Esophagus squamous epithelium (tissue), 5 donors: ENCODE data around the gene CNTD1. TPM values are rescaled to one million over a fixed set of nuclear protein-coding genes. Genes with fewer than 3 reads are reported as not detected.
A peak's percentile ranks its signal among the peaks of the same experiment; 100 is the strongest.

Experiments
- DNase-seq: peaks from one replicate; lab custom pipeline; 2025; lab: John Stamatoyannopoulos, UW
- H3K27ac ChIP-seq, 4 donors: fragments of 200-600 bp; sonication (generic); one replicate each; pipeline ENCODE4 v1.5.1; 2016 to 2019; ENCODE audit warnings: mild to moderate bottlenecking in 1 of 4
- H3K27me3 ChIP-seq, 4 donors: fragments of 200-600 bp; sonication (generic); 1 replicate in 3 of 4; 2 replicates in 1 of 4; pipeline versions ENCODE4 v1.5.1 to v1.6.0; 2017 to 2021; ENCODE audit warnings: antibody characterized with exemption in 1 of 4
- H3K36me3 ChIP-seq, 3 donors: fragments of 200-600 bp; sonication (generic); one replicate each; pipeline ENCODE4 v1.5.1; 2016 to 2019
- H3K4me1 ChIP-seq, 3 donors: fragments of 200-600 bp; sonication (generic); one replicate each; pipeline ENCODE4 v1.5.1; 2017 to 2019
- H3K4me3 ChIP-seq, 4 donors: fragments of 200-600 bp; sonication (generic); 1 replicate in 3 of 4; 2 replicates in 1 of 4; pipeline ENCODE4 v1.5.1; 2016 to 2019; ENCODE audit warnings: mild to moderate bottlenecking in 2 of 4, moderate library complexity in 1 of 4
- H3K9me3 ChIP-seq, 3 donors: fragments of 200-600 bp; sonication (generic); one replicate each; pipeline ENCODE4 v1.5.1; 2016 to 2019
- POLR2A ChIP-seq, 4 donors: fragments of 450-650 bp; IDR thresholded peaks; one replicate each; pipeline ENCODE4 v1.6.1; 2017; ENCODE audit warnings: antibody characterized with exemption in 4 of 4, mild to moderate bottlenecking in 4 of 4, moderate library complexity in 3 of 4
- WGBS, 2 donors: methylation state at CpG; one replicate each; pipeline ENCODE4 v1.1.5; 2018; 5-methylcytosine and 5-hydroxymethylcytosine counted together
- intact Hi-C: fragments of 100-400 bp; cut with DNase I; formaldehyde crosslinking; loops from one replicate; pipeline ENCODE4 v1.15.0; 2022
- total RNA-seq, 4 donors: library from RNA; depleted of rRNA; stranded (reverse); fragments of >200 nt; gene quantifications; one replicate each; pipeline ENCODE4 v1.1.0, GENCODE V29; 2016
- TF ChIP-seq, protein P1 (sequence below), 6 experiments: fragments of 450-650 bp in 4 of 6; fragments of 200-600 bp in 2 of 6; sonication (generic) in 2 of 6; IDR thresholded peaks; one replicate each; pipeline ENCODE4 v1.5.1; 2016 to 2019; ENCODE audit warnings: antibody characterized with exemption in 6 of 6, mild to moderate bottlenecking in 4 of 6, moderate library complexity in 4 of 6
- donor health status: DM: yes; HTN: yes; CAD: no.

CNTD1 gene
- total RNA-seq, 4 donors from 2014 or later: not detected

DNA sequence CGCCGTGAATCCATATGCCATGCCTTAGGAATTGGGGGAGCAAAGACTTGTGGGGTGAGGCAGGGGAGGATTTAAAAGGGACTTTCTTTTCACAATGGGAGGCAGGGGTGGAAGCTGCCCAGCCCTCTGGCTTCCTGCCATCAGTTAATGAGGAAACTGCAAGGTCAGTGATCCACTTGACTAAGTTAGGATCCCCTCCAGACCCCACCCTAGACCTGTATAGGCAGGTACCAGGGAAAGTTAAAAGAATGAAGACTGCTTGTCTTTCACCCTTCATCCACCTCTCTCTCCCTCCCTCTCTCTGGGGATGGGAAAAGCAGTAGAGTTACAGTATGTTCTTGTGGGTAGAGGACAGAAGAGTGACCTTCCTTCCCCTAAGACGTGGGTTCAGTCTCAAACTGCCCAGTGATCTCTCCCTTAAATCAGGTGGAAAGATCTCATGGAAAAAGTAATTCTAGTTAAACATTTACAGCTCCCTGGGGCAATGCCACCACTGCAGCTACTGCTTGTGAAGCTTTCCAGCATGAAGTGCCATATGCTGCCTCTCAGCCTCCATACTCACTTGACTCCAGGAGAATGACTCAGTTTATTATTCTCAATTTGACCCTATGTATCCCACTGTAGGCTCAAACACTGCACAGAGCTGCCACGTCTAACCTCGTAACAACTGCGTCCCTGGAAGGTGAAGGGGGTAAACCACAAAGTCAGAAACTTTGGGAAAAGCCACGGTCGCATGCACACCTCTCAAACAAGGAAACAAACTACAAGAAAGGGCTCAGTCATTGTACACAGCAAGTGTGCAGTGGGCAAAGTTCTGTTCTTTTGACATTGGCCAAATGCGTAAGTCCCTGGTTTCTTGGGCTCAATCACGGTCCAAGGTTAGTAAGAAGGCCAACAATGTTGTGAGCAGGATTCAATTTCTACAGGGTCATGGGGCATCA is 1.3 kb upstream of the CNTD1 start:
- peaks cover 0 to 22% (median 5%) of the 10 kb centered on the region in 3 donors for H3K36me3 ChIP-seq
- TF ChIP-seq, protein P1, sequence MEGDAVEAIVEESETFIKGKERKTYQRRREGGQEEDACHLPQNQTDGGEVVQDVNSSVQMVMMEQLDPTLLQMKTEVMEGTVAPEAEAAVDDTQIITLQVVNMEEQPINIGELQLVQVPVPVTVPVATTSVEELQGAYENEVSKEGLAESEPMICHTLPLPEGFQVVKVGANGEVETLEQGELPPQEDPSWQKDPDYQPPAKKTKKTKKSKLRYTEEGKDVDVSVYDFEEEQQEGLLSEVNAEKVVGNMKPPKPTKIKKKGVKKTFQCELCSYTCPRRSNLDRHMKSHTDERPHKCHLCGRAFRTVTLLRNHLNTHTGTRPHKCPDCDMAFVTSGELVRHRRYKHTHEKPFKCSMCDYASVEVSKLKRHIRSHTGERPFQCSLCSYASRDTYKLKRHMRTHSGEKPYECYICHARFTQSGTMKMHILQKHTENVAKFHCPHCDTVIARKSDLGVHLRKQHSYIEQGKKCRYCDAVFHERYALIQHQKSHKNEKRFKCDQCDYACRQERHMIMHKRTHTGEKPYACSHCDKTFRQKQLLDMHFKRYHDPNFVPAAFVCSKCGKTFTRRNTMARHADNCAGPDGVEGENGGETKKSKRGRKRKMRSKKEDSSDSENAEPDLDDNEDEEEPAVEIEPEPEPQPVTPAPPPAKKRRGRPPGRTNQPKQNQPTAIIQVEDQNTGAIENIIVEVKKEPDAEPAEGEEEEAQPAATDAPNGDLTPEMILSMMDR (IDR thresholded peaks at IDR 0.05): no peak
- TF ChIP-seq POLR2A (IDR thresholded peaks at IDR 0.05): no peak
- intact Hi-C loops: no loop called here
- peak overlapping the region; percentile 73 to 92 (median 84) for H3K4me3 ChIP-seq
- no peaks in the 10 kb centered on the region for H3K9me3 ChIP-seq
- peaks cover 29 to 40% (median 29%) of the 10 kb centered on the region in 3 donors for H3K4me1 ChIP-seq
- DNase-seq: no peak
- peak overlapping the region; percentile 84 to 90 (median 88) for H3K27ac ChIP-seq
- WGBS, 2 donors: 53 to 70% methylated on average over 8 to 10 of the region's 10 CpGs
- H3K27me3 ChIP-seq: no peaks in the 10 kb centered on the region

DNA sequence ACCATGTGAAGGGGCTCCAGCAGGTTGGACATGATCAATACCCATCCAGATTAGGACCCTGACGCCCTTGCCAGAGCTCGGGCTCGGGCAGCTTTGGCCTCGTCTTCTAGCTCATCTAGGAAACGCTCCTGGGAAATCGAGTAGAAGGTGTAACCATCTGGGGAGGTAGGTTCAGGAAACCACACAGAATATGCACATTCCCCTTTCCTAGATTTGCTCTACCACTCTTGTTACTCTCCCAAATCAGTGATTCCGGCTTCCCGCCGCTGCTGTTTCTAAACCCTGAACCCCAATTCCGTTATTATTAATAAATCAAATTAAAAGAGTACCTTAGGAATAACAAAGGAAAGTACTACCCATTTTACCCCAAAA is 664 bp upstream of the CNTD1 start:
- intact Hi-C loops: no loop called here
- DNase-seq: no peak
- Histone ChIP-seq H3K27me3 (no peaks in the 10 kb centered on the region), H3K36me3 (peaks cover 0 to 22% (median 5%) of the 10 kb centered on the region in 3 donors), H3K4me1 (peaks cover 29 to 40% (median 29%) of the 10 kb centered on the region in 3 donors), H3K4me3 (peak overlapping the region; percentile 73 to 92 (median 84)), H3K27ac (peak overlapping the region; percentile 84 to 90 (median 88)), H3K9me3 (no peaks in the 10 kb centered on the region)
- 15% methylated on average over 8 to 10 of the region's 10 CpGs for WGBS, 2 donors
- TF ChIP-seq POLR2A (IDR thresholded peaks at IDR 0.05): no peak
- TF ChIP-seq, protein P1 (IDR thresholded peaks at IDR 0.05): no peak

DNA sequence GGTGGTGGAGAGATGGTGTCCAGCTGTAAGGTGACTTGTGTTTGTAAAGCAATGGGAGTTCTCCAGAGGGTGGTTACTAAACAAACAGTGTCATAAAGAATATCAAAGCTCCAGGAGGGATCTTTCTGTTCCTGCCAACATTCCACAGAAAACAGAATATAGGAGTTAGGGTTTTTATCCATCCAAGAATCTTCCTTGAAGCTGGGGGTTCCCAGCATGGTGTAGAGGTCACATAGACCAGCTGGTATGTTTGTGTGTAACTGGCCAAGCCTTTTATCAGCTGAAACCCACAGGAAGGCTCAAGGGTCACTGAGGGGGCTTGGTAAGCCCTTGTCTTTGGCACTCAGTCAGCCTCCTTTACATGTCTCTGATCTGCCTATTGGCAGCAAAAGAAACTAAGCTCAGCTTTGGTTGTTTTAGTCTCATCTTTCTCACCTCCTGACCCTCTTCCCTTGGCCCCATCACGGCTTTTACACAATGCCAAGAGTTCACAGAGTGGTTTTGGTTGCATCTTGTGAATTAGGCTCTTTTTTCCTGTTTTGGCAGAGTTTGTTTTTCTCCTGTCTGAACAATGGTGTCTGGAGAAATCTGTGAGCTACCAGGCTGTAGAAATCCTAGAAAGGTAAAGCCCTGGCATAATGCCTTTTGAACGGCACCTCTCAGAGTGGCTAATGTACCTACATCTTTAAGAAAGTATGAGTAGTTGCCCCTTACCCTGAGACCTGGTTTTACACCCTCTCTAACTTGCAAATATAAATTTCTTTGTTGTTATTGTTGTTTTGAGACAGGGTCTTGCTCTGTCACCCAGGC is 4.6 kb downstream of the CNTD1 start:
- intact Hi-C loops: no loop called here
- Histone ChIP-seq H3K9me3 (no peaks in the 10 kb centered on the region), H3K4me3 (no peak overlapping the region), H3K4me1 (peaks cover 5 to 6% (median 6%) of the 10 kb centered on the region in 3 donors), H3K36me3 (peaks cover 0 to 3% (median 0%) of the 10 kb centered on the region in 3 donors), H3K27me3 (no peaks in the 10 kb centered on the region), H3K27ac (no peak overlapping the region)
- no peak for TF ChIP-seq POLR2A (IDR thresholded peaks at IDR 0.05)
- TF ChIP-seq, protein P1 (IDR thresholded peaks at IDR 0.05): no peak
- WGBS, 2 donors: 38 to 55% methylated on average over 2 of the region's 2 CpGs
- no peak for DNase-seq

DNA sequence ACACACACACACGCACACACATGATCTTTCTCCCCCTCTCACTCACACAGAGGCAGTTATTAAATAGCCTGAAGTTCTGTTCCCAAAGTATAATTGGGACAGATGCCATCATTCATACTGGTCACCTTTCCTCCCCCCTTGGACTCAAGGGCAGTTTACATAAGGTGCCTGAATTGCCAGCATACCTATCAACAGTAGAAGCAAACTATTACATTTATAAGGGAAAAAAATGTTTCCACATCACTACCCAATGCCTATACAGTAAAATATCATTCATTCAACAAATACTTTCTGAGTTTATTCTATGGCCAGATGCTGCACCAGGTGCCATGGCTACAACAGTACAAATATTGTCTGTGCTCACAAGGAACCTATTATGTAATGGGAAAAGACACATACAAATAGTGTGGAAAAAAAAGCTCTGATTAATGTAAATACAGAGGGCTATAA is 6.3 kb downstream of the CNTD1 start:
- intact Hi-C loops: no loop called here
- H3K27me3 ChIP-seq: no peaks in the 10 kb centered on the region
- no peak overlapping the region for H3K4me3 ChIP-seq
- no peak for DNase-seq
- 88 to 100% methylated on average over 1 of the region's 1 CpG for WGBS, 2 donors
- H3K27ac ChIP-seq: no peak overlapping the region
- H3K9me3 ChIP-seq: no peaks in the 10 kb centered on the region
- TF ChIP-seq, protein P1 (IDR thresholded peaks at IDR 0.05): no peak
- no peak for TF ChIP-seq POLR2A (IDR thresholded peaks at IDR 0.05)
- H3K36me3 ChIP-seq: peaks cover 0 to 19% (median 0%) of the 10 kb centered on the region in 3 donors
- no peaks in the 10 kb centered on the region for H3K4me1 ChIP-seq
